ENCODE data around the gene APCDD1L.

Gene APCDD1L

GRCh38 chr20:58441723-58442122 is 73.5 kb downstream of the APCDD1L start:
- no peaks in the 10 kb centered on the region for H3K27me3 ChIP-seq (ENCODE audit: control insufficient read depth in 2 of 2, insufficient read depth in 2 of 2, low read length in 2 of 2)
- H3K4me1 ChIP-seq (ENCODE audit: control insufficient read depth in 2 of 2, insufficient read depth in 2 of 2, low read length in 2 of 2): peaks cover 2 to 5% of the 10 kb centered on the region in 2 donors
- H3K27ac ChIP-seq (ENCODE audit: low read depth in 2 of 2, low read length in 2 of 2): no peak overlapping the region
- H3K9me3 ChIP-seq (ENCODE audit: control insufficient read depth in 2 of 2, low read length in 2 of 2): no peaks in the 10 kb centered on the region
- no peak overlapping the region for H3K9ac ChIP-seq (ENCODE audit: low read depth in 1 of 2, low read length in 2 of 2)
- peaks cover 32 to 40% of the 10 kb centered on the region in 2 donors for H3K36me3 ChIP-seq (ENCODE audit: control insufficient read depth in 2 of 2, insufficient read depth in 2 of 2, low read length in 2 of 2)
- H3K4me3 ChIP-seq (ENCODE audit: low read length in 2 of 2): no peak overlapping the region

- Histone ChIP-seq H3K4me3 (ENCODE audit: low read length in 2 of 2) (no peak overlapping the region), H3K27ac (ENCODE audit: low read depth in 2 of 2, low read length in 2 of 2) (no peak overlapping the region), H3K9ac (ENCODE audit: low read depth in 1 of 2, low read length in 2 of 2) (no peak overlapping the region), H3K9me3 (ENCODE audit: control insufficient read depth in 2 of 2, low read length in 2 of 2) (no peaks in the 10 kb centered on the region), H3K36me3 (ENCODE audit: control insufficient read depth in 2 of 2, insufficient read depth in 2 of 2, low read length in 2 of 2) (peaks cover 31 to 32% of the 10 kb centered on the region in 2 donors), H3K27me3 (ENCODE audit: control insufficient read depth in 2 of 2, insufficient read depth in 2 of 2, low read length in 2 of 2) (no peaks in the 10 kb centered on the region), H3K4me1 (ENCODE audit: control insufficient read depth in 2 of 2, insufficient read depth in 2 of 2, low read length in 2 of 2) (peaks cover 7 to 8% of the 10 kb centered on the region in 2 donors)
Observed at GRCh38 chr20:58440021-58440767, 75.0 kb downstream of the APCDD1L start.

GRCh38 chr20:58438970-58439808 is 76.0 kb downstream of the APCDD1L start:
- Histone ChIP-seq H3K27ac (ENCODE audit: low read depth in 2 of 2, low read length in 2 of 2) (no peak overlapping the region), H3K4me3 (ENCODE audit: low read length in 2 of 2) (no peak overlapping the region), H3K4me1 (ENCODE audit: control insufficient read depth in 2 of 2, insufficient read depth in 2 of 2, low read length in 2 of 2) (peaks cover 10 to 14% of the 10 kb centered on the region in 2 donors), H3K9ac (ENCODE audit: low read depth in 1 of 2, low read length in 2 of 2) (no peak overlapping the region), H3K9me3 (ENCODE audit: control insufficient read depth in 2 of 2, low read length in 2 of 2) (no peaks in the 10 kb centered on the region), H3K36me3 (ENCODE audit: control insufficient read depth in 2 of 2, insufficient read depth in 2 of 2, low read length in 2 of 2) (peaks cover 21 to 22% of the 10 kb centered on the region in 2 donors), H3K27me3 (ENCODE audit: control insufficient read depth in 2 of 2, insufficient read depth in 2 of 2, low read length in 2 of 2) (no peaks in the 10 kb centered on the region)

GRCh38 chr20:58436868-58437645 is 78.1 kb downstream of the APCDD1L start:
- H3K4me1 ChIP-seq (ENCODE audit: control insufficient read depth in 2 of 2, insufficient read depth in 2 of 2, low read length in 2 of 2): peaks cover 16 to 28% of the 10 kb centered on the region in 2 donors
- H3K27me3 ChIP-seq (ENCODE audit: control insufficient read depth in 2 of 2, insufficient read depth in 2 of 2, low read length in 2 of 2): no peaks in the 10 kb centered on the region
- H3K9me3 ChIP-seq (ENCODE audit: control insufficient read depth in 2 of 2, low read length in 2 of 2): no peaks in the 10 kb centered on the region
- H3K4me3 ChIP-seq (ENCODE audit: low read length in 2 of 2): no peak overlapping the region
- peaks cover 13 to 14% of the 10 kb centered on the region in 2 donors for H3K36me3 ChIP-seq (ENCODE audit: control insufficient read depth in 2 of 2, insufficient read depth in 2 of 2, low read length in 2 of 2)
- H3K27ac ChIP-seq (ENCODE audit: low read depth in 2 of 2, low read length in 2 of 2): no peak overlapping the region
- H3K9ac ChIP-seq (ENCODE audit: low read depth in 1 of 2, low read length in 2 of 2): no peak overlapping the region

GRCh38 chr20:58435237-58435636 is 80.0 kb downstream of the APCDD1L start:
- Histone ChIP-seq H3K4me1 (ENCODE audit: control insufficient read depth in 2 of 2, insufficient read depth in 2 of 2, low read length in 2 of 2) (peaks cover 16 to 30% of the 10 kb centered on the region in 2 donors), H3K36me3 (ENCODE audit: control insufficient read depth in 2 of 2, insufficient read depth in 2 of 2, low read length in 2 of 2) (peaks cover 5 to 12% of the 10 kb centered on the region in 2 donors), H3K27me3 (ENCODE audit: control insufficient read depth in 2 of 2, insufficient read depth in 2 of 2, low read length in 2 of 2) (no peaks in the 10 kb centered on the region), H3K9me3 (ENCODE audit: control insufficient read depth in 2 of 2, low read length in 2 of 2) (no peaks in the 10 kb centered on the region), H3K4me3 (ENCODE audit: low read length in 2 of 2) (no peak overlapping the region), H3K9ac (ENCODE audit: low read depth in 1 of 2, low read length in 2 of 2) (no peak overlapping the region), H3K27ac (ENCODE audit: low read depth in 2 of 2, low read length in 2 of 2) (no peak overlapping the region)

GRCh38 chr20:58434326-58434725 is 80.9 kb downstream of the APCDD1L start:
- no peaks in the 10 kb centered on the region for H3K27me3 ChIP-seq (ENCODE audit: control insufficient read depth in 2 of 2, insufficient read depth in 2 of 2, low read length in 2 of 2)
- H3K9ac ChIP-seq (ENCODE audit: low read depth in 1 of 2, low read length in 2 of 2): no peak overlapping the region
- peaks cover 16 to 30% of the 10 kb centered on the region in 2 donors for H3K4me1 ChIP-seq (ENCODE audit: control insufficient read depth in 2 of 2, insufficient read depth in 2 of 2, low read length in 2 of 2)
- H3K9me3 ChIP-seq (ENCODE audit: control insufficient read depth in 2 of 2, low read length in 2 of 2): no peaks in the 10 kb centered on the region
- peak overlapping the region; percentile 27 to 45 for H3K27ac ChIP-seq (ENCODE audit: low read depth in 2 of 2, low read length in 2 of 2)
- peaks cover 2 to 9% of the 10 kb centered on the region in 2 donors for H3K36me3 ChIP-seq (ENCODE audit: control insufficient read depth in 2 of 2, insufficient read depth in 2 of 2, low read length in 2 of 2)
- H3K4me3 ChIP-seq (ENCODE audit: low read length in 2 of 2): no peak overlapping the region

- peaks cover 6 to 9% of the 10 kb centered on the region in 2 donors for H3K36me3 ChIP-seq (ENCODE audit: control insufficient read depth in 2 of 2, insufficient read depth in 2 of 2, low read length in 2 of 2)
- H3K4me1 ChIP-seq (ENCODE audit: control insufficient read depth in 2 of 2, insufficient read depth in 2 of 2, low read length in 2 of 2): peaks cover 16 to 30% of the 10 kb centered on the region in 2 donors
- H3K27me3 ChIP-seq (ENCODE audit: control insufficient read depth in 2 of 2, insufficient read depth in 2 of 2, low read length in 2 of 2): no peaks in the 10 kb centered on the region
- H3K27ac ChIP-seq (ENCODE audit: low read depth in 2 of 2, low read length in 2 of 2): no peak overlapping the region
- H3K9ac ChIP-seq (ENCODE audit: low read depth in 1 of 2, low read length in 2 of 2): no peak overlapping the region
- H3K9me3 ChIP-seq (ENCODE audit: control insufficient read depth in 2 of 2, low read length in 2 of 2): no peaks in the 10 kb centered on the region
- no peak overlapping the region for H3K4me3 ChIP-seq (ENCODE audit: low read length in 2 of 2)
Observed at GRCh38 chr20:58433759-58434158, 81.4 kb downstream of the APCDD1L start.

GRCh38 chr20:58433029-58433647 is 82.1 kb downstream of the APCDD1L start:
- Histone ChIP-seq H3K9me3 (ENCODE audit: control insufficient read depth in 2 of 2, low read length in 2 of 2) (no peaks in the 10 kb centered on the region), H3K27ac (ENCODE audit: low read depth in 2 of 2, low read length in 2 of 2) (no peak overlapping the region), H3K9ac (ENCODE audit: low read depth in 1 of 2, low read length in 2 of 2) (no peak overlapping the region), H3K4me3 (ENCODE audit: low read length in 2 of 2) (no peak overlapping the region), H3K4me1 (ENCODE audit: control insufficient read depth in 2 of 2, insufficient read depth in 2 of 2, low read length in 2 of 2) (peaks cover 16 to 30% of the 10 kb centered on the region in 2 donors), H3K36me3 (ENCODE audit: control insufficient read depth in 2 of 2, insufficient read depth in 2 of 2, low read length in 2 of 2) (peaks cover 4% of the 10 kb centered on the region in 2 donors), H3K27me3 (ENCODE audit: control insufficient read depth in 2 of 2, insufficient read depth in 2 of 2, low read length in 2 of 2) (no peaks in the 10 kb centered on the region)

- Histone ChIP-seq H3K4me1 (ENCODE audit: control insufficient read depth in 2 of 2, insufficient read depth in 2 of 2, low read length in 2 of 2) (peaks cover 11 to 30% of the 10 kb centered on the region in 2 donors), H3K36me3 (ENCODE audit: control insufficient read depth in 2 of 2, insufficient read depth in 2 of 2, low read length in 2 of 2) (peaks cover 0 to 4% of the 10 kb centered on the region in 2 donors), H3K9ac (ENCODE audit: low read depth in 1 of 2, low read length in 2 of 2) (no peak overlapping the region), H3K27ac (ENCODE audit: low read depth in 2 of 2, low read length in 2 of 2) (no peak overlapping the region), H3K27me3 (ENCODE audit: control insufficient read depth in 2 of 2, insufficient read depth in 2 of 2, low read length in 2 of 2) (no peaks in the 10 kb centered on the region), H3K4me3 (ENCODE audit: low read length in 2 of 2) (no peak overlapping the region), H3K9me3 (ENCODE audit: control insufficient read depth in 2 of 2, low read length in 2 of 2) (no peaks in the 10 kb centered on the region)
Observed at GRCh38 chr20:58432186-58432954, 82.8 kb downstream of the APCDD1L start.

All from mucosa of rectum (tissue), 2 donors.